GM12873 (cell line): ENCODE measurements around the gene SPATA3.

Experiments
- CTCF ChIP-seq: IDR thresholded peaks from 2 replicates; pipeline ENCODE4 v1.5.1; 2012; ENCODE audit warnings: low read depth, mild to moderate bottlenecking, moderate library complexity, low read length, control low read depth; ENCODE audit not compliant: insufficient read depth; ENCODE audit errors: missing control alignments

SPATA3 gene

GRCh38 chr2:231033147-231034132 is 37.5 kb downstream of the SPATA3 start:
- TF ChIP-seq CTCF, result no peak

- no peak for TF ChIP-seq CTCF
Observed at GRCh38 chr2:231034291-231034882, 38.5 kb downstream of the SPATA3 start.

GRCh38 chr2:231036131-231036530 is 40.2 kb downstream of the SPATA3 start:
- no peak for TF ChIP-seq CTCF

- no peak for TF ChIP-seq CTCF
Observed at GRCh38 chr2:231036578-231037106, 40.7 kb downstream of the SPATA3 start.

- TF ChIP-seq CTCF, result no peak
Observed at GRCh38 chr2:231037202-231037730, 41.3 kb downstream of the SPATA3 start, which contains the start of gene C2orf72. C2orf72 (plus strand) TSS chr2:231037523; CDS start chr2:231037566, 43 bp downstream.

- TF ChIP-seq CTCF, result no peak
Observed at GRCh38 chr2:231037731-231038482, 42.0 kb downstream of the SPATA3 start.
